Keratinocyte (primary cell): ENCODE data around the gene ZNF735. TPM values are rescaled to one million over a fixed set of nuclear protein-coding genes. Genes with fewer than 3 reads are reported as not detected.

Experiments used
- DNase-seq: peaks from one replicate; pipeline ENCODE4 v3.0.0-alpha.2; 2011; ENCODE audit warnings: low read depth, missing footprints, low spot score
- FAIRE-seq: peaks from 2 replicates; lab custom pipeline; 2011; peaks lifted over from hg19 to GRCh38; lab: Jason Lieb, UNC
- H2AFZ ChIP-seq: 2 replicates; pipeline ENCODE4 v1.6.0; 2012; ENCODE audit warnings: low read length, control low read depth, inconsistent platforms; ENCODE audit not compliant: control insufficient read depth
- H3K27ac ChIP-seq: 2 replicates; pipeline ENCODE4 v1.5.1; 2011; ENCODE audit warnings: low read length; ENCODE audit not compliant: control insufficient read depth, insufficient read depth
- H3K27me3 ChIP-seq: 3 replicates; pipeline ENCODE4 v1.6.0; 2011; ENCODE audit warnings: low read length; ENCODE audit not compliant: control insufficient read depth, insufficient read depth; ENCODE audit errors: extremely low read depth
- H3K36me3 ChIP-seq, 2 experiments: 2 replicates in 1 of 2; 3 replicates in 1 of 2; pipeline ENCODE4 v1.5.1; 2011; ENCODE audit warnings: low read length in 2 of 2, mild to moderate bottlenecking in 1 of 2; ENCODE audit not compliant: control insufficient read depth in 2 of 2, insufficient read depth in 2 of 2; ENCODE audit errors: extremely low read depth in 1 of 2
- H3K4me1 ChIP-seq: 3 replicates; pipeline ENCODE4 v1.5.1; 2011; ENCODE audit warnings: low read length; ENCODE audit not compliant: control insufficient read depth, insufficient read depth; ENCODE audit errors: extremely low read depth
- H3K4me2 ChIP-seq: 3 replicates; pipeline ENCODE4 v1.6.0; 2011; ENCODE audit warnings: low read depth, low read length; ENCODE audit not compliant: control insufficient read depth, insufficient read depth; ENCODE audit errors: extremely low read depth
- H3K4me3 ChIP-seq, 3 experiments: fragments of 200-600 bp in 1 of 3; sonication (generic) in 1 of 3; 2 replicates in 2 of 3; 3 replicates in 1 of 3; pipeline ENCODE4 v1.5.1; 2011 to 2016; ENCODE audit warnings: low read length in 3 of 3, mild to moderate bottlenecking in 3 of 3, control low read depth in 2 of 3, inconsistent platforms in 1 of 3, low read depth in 1 of 3, mixed read lengths in 1 of 3, mixed run types in 1 of 3, moderate library complexity in 1 of 3; ENCODE audit not compliant: control insufficient read depth in 2 of 3, insufficient read depth in 2 of 3; ENCODE audit errors: extremely low read depth in 1 of 3
- H3K79me2 ChIP-seq: 2 replicates; pipeline ENCODE4 v1.6.0; 2012; ENCODE audit warnings: low read length; ENCODE audit not compliant: control insufficient read depth, insufficient read depth
- H3K9ac ChIP-seq: 3 replicates; pipeline ENCODE4 v1.6.0; 2011; ENCODE audit warnings: low read length; ENCODE audit not compliant: control insufficient read depth, insufficient read depth; ENCODE audit errors: extremely low read depth
- H3K9me1 ChIP-seq: 3 replicates; pipeline ENCODE4 v1.6.0; 2011; ENCODE audit warnings: low read length; ENCODE audit not compliant: control insufficient read depth, insufficient read depth; ENCODE audit errors: extremely low read depth
- H3K9me3 ChIP-seq: 2 replicates; pipeline ENCODE4 v1.5.1; 2012; ENCODE audit warnings: low read depth, low read length; ENCODE audit not compliant: control insufficient read depth
- H4K20me1 ChIP-seq: 3 replicates; pipeline ENCODE4 v1.6.0; 2011; ENCODE audit warnings: low read length; ENCODE audit not compliant: control insufficient read depth, insufficient read depth; ENCODE audit errors: extremely low read depth
- CTCF ChIP-seq, 3 experiments: IDR thresholded peaks in 1 of 3; conservative IDR thresholded peaks in 1 of 3; optimal IDR thresholded peaks in 1 of 3; 2 replicates in 2 of 3; 3 replicates in 1 of 3; pipeline versions ENCODE3 to v1.5.1; 2011; ENCODE audit warnings: low read length in 3 of 3, mild to moderate bottlenecking in 3 of 3, moderate library complexity in 2 of 3, control low read depth in 1 of 3, inconsistent platforms in 1 of 3; ENCODE audit not compliant: insufficient read depth in 2 of 3; ENCODE audit errors: extremely low read depth in 1 of 3
- EZH2 ChIP-seq: IDR thresholded peaks from one replicate; pipeline ENCODE4 v1.6.1; 2012; ENCODE audit warnings: inconsistent platforms, mild to moderate bottlenecking, low read length, moderate library complexity
- dilution Hi-C: fragments of 300-500 bp; cut with MboI; formaldehyde crosslinking; loops from one replicate; pipeline ENCODE4 v1.7.0; 2020; ENCODE audit warnings: low sequenced_read_pairs; ENCODE audit not compliant: extremely low pct_ligation_motif_present
- polyA plus RNA-seq, 5 experiments: library from polyadenylated mRNA; depleted of rRNA in 3 of 5; stranded (reverse) in 3 of 5; stranded (forward) in 1 of 5; unstranded in 1 of 5; fragments of >200 nt; gene quantifications; 1 replicate in 1 of 5; 2 replicates in 3 of 5; 3 replicates in 1 of 5; pipeline versions ENCODE4 v1.2.1 to v1.2.3, GENCODE V29; 2011 to 2012; ENCODE audit warnings: missing spikeins in 2 of 5, low read depth in 1 of 5, low replicate concordance in 1 of 5

ZNF735 gene
- polyA plus RNA-seq, 1 donor (not counting 4 experiments of a cell fraction or from before 2014, with no cell fraction given), result not detected

GRCh38 chr7:64174941-64175340, 32.1 kb upstream of the ZNF735 start:
- Histone ChIP-seq H3K79me2 (no peaks in the 10 kb centered on the region), H3K9me3 (peaks cover 2% of the 10 kb centered on the region), H3K27ac (no peak overlapping the region), H3K9me1 (no peaks in the 10 kb centered on the region), H3K4me2 (no peak overlapping the region), H2AFZ (no peak overlapping the region), H4K20me1 (no peaks in the 10 kb centered on the region), H3K27me3 (no peaks in the 10 kb centered on the region), H3K4me1 (no peaks in the 10 kb centered on the region), H3K4me3 (no peak overlapping the region), H3K36me3 (no peaks in the 10 kb centered on the region), H3K9ac (no peak overlapping the region)
- DNase-seq (no peak), FAIRE-seq (no peak)
- no peak for TF ChIP-seq EZH2
- TF ChIP-seq CTCF (optimal IDR thresholded peaks at IDR 0.05 in 1 of 3, IDR thresholded peaks at IDR 0.05 in 1 of 3, conservative IDR thresholded peaks at IDR 0.05 in 1 of 3; ENCODE audit: extremely low read depth in 1 of 3, insufficient read depth in 2 of 3, low read length in 3 of 3), result peak in 1 of 3 experiments; percentile 24
- dilution Hi-C loops, result no loop called here

- Histone ChIP-seq H3K27me3 (no peaks in the 10 kb centered on the region), H3K4me3 (no peak overlapping the region), H3K36me3 (no peaks in the 10 kb centered on the region), H3K9me3 (peaks cover 15% of the 10 kb centered on the region), H3K9me1 (no peaks in the 10 kb centered on the region), H4K20me1 (no peaks in the 10 kb centered on the region), H3K4me2 (no peak overlapping the region), H3K79me2 (no peaks in the 10 kb centered on the region), H3K4me1 (no peaks in the 10 kb centered on the region), H3K9ac (no peak overlapping the region), H3K27ac (no peak overlapping the region), H2AFZ (no peak overlapping the region)
- no peak for TF ChIP-seq CTCF (optimal IDR thresholded peaks at IDR 0.05 in 1 of 3, IDR thresholded peaks at IDR 0.05 in 1 of 3, conservative IDR thresholded peaks at IDR 0.05 in 1 of 3; ENCODE audit: extremely low read depth in 1 of 3, insufficient read depth in 2 of 3, low read length in 3 of 3)
- TF ChIP-seq EZH2, result no peak
- FAIRE-seq (no peak), DNase-seq (no peak)
- dilution Hi-C loops, result no loop called here
Observed at GRCh38 chr7:64180989-64181388, 26.0 kb upstream of the ZNF735 start.
